GM19351 (cell line): Measurements from ENCODE around the gene SLC10A3.
A peak's percentile ranks its signal among the peaks of the same experiment; 100 is the strongest.

ENCODE experiments used
- ATAC-seq: cut with Tn5 transposase; IDR thresholded peaks from one replicate; pipeline ENCODE4 v1.9.1; 2021; ENCODE audit warnings: mild to moderate bottlenecking, moderate library complexity; ENCODE audit not compliant: unreplicated experiment

Gene SLC10A3

GRCh38 chrX:154466036-154466435 lies 24.4 kb downstream of the SLC10A3 start:
- no peak for ATAC-seq

- ATAC-seq: no peak
Observed at GRCh38 chrX:154465601-154466000, 24.8 kb downstream of the SLC10A3 start.

GRCh38 chrX:154464806-154465365 lies 25.5 kb downstream of the SLC10A3 start:
- no peak for ATAC-seq

- ATAC-seq: no peak
Observed at GRCh38 chrX:154463611-154464220, 26.7 kb downstream of the SLC10A3 start.

- ATAC-seq: no peak
Observed at GRCh38 chrX:154462396-154462795, 28.0 kb downstream of the SLC10A3 start.

GRCh38 chrX:154460326-154460725 lies 30.1 kb downstream of the SLC10A3 start:
- ATAC-seq: no peak

GRCh38 chrX:154459832-154460231 lies 30.6 kb downstream of the SLC10A3 start:
- ATAC-seq: no peak

GRCh38 chrX:154458954-154459778 lies 31.3 kb downstream of the SLC10A3 start:
- ATAC-seq: no peak

- peak; percentile 66 for ATAC-seq
Observed at GRCh38 chrX:154458116-154458953, 32.1 kb downstream of the SLC10A3 start, which contains the start of gene PLXNA3. Gene PLXNA3, plus strand, starts transcription at chrX:154458281. Its CDS starts 1,903 bp downstream, at chrX:154460184.

GRCh38 chrX:154457491-154458115 lies 32.8 kb downstream of the SLC10A3 start:
- ATAC-seq: peak; percentile 62

GRCh38 chrX:154452823-154453222 lies 37.6 kb downstream of the SLC10A3 start:
- ATAC-seq: no peak

GRCh38 chrX:154450312-154450711 lies 40.1 kb downstream of the SLC10A3 start:
- ATAC-seq: no peak

- ATAC-seq: no peak
Observed at GRCh38 chrX:154449618-154450017, 40.8 kb downstream of the SLC10A3 start.

GRCh38 chrX:154448484-154448883 lies 41.9 kb downstream of the SLC10A3 start:
- no peak for ATAC-seq

- ATAC-seq: no peak
Observed at GRCh38 chrX:154446430-154446829, 44.0 kb downstream of the SLC10A3 start.

- ATAC-seq: no peak
Observed at GRCh38 chrX:154445776-154446175, 44.7 kb downstream of the SLC10A3 start.

GRCh38 chrX:154444755-154445246 lies 45.6 kb downstream of the SLC10A3 start:
- ATAC-seq: no peak

- peak; percentile 82 for ATAC-seq
Observed at GRCh38 chrX:154443992-154444754, 46.3 kb downstream of the SLC10A3 start, which contains the start of gene FAM50A. Gene FAM50A, plus strand, starts transcription at chrX:154444141. Its CDS starts 95 bp downstream, at chrX:154444236.

- no peak for ATAC-seq
Observed at GRCh38 chrX:154443479-154443910, 46.9 kb downstream of the SLC10A3 start.
